GM21515 (cell line): Measurements from ENCODE around the gene CCDC39.
"Not testable (repeated sequence)": the region's sequence is repeated elsewhere in the genome, so short reads cannot be mapped to it uniquely, and the experiment has no call there.

Experiments used
- ATAC-seq: cut with Tn5 transposase; IDR thresholded peaks from one replicate; pipeline ENCODE4 v1.9.1; 2021; ENCODE audit not compliant: unreplicated experiment

CCDC39 gene

DNA sequence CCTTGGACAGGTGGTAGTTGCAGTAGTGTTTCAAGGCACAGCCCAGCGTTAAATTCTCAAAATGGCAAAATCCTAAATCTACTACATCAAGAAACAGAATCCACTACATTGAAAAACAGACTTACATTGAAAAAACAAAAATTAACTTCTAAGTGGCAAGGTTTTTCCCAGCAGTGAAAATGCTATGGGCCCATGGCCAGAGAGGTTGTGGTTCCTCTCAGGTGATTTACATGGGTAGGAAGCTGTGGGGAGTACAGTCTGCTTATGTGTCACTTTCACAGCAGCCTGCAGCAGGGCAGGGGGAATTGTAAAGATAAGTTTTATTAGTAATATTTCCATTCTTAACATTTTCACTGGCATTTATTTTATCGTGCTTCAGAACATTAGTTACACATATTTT lies 52.4 kb downstream of the CCDC39 start:
- ATAC-seq: peak; percentile 91

DNA sequence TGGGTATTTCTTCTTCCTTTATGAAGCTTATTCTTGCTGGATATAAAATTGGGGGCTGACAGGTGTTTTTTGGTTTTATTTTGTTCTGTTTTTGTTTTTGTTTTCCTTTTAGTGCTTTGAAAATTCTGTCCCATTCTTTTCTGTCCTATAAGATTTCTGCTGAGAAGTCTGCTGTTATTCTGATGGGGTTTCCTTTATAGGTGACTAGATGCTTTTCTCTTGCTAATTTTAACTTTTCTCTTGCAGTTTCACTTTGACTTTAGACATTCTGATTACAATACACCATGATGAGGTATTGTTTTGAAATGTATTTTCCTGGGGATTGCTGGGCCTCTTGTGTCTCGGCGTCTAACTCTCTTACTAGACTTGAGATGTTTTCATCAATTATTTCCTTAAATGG lies 54.6 kb downstream of the CCDC39 start:
- ATAC-seq: peak; percentile 52

DNA sequence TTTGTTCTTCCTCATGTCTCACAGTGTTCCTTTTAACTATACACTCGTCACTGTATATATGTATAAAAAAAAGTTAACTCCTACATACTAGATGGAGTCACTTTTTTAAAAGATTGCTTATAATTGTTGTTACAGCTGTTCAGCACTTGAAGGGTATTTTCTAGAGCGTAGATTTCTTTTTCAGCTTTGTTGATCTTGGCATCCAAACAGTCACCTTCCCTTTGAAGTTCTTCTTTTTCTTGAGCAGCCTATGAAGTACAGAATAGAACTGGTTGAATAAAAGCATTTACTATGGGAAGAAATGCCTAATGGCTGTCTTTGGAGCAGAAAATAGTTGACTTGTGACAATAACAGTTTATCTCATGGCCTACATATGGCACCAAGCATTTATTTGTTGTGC lies 59.6 kb downstream of the CCDC39 start:
- ATAC-seq: no peak

DNA sequence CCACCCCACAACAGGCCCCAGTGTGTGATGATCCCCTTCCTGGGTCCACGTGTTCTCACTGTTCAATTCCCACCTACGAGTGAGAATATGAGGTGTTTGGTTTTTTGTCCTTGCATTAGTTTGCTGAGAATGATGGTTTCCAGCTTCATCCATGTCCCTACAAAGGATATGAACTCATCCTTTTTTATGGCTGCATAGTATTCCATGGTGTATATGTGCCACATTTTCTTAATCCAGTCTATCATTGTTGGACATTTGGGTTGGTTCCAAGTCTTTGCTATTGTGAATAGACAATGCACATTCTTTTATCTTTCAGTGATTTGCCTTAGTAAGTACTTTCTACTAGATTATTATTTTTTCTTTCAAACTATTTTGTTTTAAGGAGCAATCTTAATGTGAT lies 60.7 kb downstream of the CCDC39 start:
- ATAC-seq: not testable (repeated sequence)

DNA sequence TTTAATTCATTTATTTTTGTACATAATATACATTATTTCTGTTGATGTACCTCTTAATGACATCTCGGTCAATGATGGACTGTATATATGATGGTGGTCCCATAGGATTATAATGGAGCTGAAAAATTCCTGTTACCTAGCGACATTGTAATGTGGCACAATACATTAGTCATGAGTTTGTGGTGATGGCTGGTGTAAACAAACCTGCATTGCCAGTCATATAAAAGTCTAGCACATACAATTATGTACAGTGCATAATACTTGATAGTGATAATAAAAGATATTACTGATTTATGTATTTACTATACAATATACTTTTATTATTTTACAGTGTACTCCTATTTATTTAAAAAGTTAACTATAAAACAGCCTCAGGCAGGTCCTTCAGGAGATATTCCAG lies 62.2 kb downstream of the CCDC39 start:
- ATAC-seq: no peak

DNA sequence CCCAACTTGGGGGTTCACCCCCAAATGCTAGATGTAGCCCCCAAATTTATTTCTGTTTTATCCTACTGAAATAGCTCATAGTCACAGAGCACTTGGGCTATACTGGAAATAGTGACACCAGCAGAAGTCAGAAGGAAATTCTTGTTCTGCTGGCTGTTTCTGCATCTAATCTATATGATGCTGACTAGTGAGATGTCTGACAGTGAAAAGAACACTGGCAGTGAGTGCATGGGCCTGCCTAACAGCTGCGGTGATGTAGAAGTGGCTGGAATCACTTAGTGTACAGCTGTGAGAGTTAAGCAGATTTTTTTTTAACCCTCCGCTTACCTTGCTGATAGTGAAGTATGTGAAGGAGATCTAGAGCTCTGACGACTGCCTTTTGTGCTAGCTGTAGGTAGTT lies 63.3 kb downstream of the CCDC39 start:
- ATAC-seq: no peak

DNA sequence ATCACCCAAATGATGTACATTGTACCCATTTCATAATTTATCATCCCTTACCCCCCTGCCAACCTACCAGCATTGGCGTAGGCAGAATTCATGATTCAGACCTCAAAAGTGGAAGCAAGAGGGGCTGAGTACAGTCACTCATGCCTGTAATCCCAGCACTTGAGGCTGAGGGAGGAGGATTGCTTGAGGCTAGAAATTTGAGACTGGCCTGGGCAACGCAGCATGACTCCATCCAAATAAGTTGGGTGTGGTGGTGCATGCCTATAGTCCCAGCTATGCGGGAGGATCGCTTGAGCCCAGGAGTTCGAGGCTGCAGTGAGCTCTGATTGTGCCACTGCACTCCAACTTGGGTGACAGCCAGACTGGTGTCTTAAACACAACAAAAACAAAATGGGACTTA lies 66.9 kb downstream of the CCDC39 start:
- ATAC-seq: no peak

DNA sequence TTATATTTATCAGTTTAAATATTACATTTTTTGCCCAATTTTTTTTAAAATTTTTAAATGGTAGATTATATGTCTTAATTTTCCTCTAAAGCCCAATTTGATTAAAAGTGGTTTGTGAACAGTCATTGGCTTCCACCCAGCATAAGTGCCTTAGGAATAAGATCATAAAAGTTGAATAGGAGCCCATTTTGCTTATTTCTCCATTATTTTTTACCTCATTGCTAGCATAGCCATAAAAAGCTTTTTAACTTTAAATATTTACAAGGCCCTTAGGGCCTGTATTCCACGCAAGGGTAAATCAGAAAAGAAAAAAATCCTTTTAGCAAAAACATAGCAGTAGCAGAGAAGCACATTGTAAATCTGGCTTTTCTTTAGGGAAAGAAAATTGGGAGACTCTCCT lies 68.3 kb downstream of the CCDC39 start:
- ATAC-seq: no peak

DNA sequence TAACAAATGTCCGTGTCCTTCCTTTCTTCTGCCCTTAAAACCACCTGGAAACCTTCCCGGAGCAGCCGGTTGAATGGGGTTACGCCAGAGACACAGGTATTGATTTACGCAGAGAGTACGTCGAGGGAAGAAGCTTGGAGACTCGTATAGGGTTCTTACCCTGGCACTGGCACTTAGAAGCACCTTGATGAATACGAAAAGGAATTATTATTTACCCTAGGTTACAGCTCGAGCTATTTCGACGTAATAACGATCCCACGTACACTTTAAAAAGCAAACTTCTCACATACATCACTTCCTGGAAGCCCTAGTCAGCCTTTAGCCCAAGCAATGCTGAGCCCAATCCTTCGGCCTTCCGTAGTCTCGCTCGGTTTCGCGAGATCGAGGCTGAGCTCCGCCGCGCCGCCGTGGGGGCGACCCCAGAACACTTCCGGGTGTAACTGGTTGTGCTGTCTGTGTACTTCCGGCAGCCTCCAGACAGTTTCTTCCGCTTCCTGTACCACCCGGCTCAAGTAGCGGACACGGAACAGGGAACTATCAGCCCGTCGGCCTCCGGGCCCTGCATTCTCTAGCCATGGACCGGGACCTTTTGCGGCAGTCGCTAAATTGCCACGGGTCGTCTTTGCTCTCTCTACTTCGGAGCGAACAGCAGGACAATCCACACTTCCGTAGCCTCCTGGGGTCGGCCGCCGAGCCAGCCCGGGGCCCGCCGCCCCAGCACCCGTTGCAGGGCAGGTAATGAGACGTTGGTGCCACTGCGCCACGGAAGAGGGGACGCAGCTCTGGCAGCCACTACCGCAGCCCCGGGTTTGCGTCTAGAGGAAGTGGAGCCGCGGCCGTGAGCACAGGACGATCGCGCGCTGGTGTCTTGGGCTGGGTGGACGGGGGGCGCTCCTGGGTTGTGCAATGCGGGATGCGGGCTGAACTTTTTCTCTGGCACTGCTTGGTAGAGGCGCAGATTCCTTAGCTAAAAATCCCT lies 77.3 kb downstream of the CCDC39 start, which contains the start of gene TTC14:
TTC14 (plus strand) TSS at position 476 of the 979 bp plus-strand sequence; CDS start at position 575, 99 bp downstream.
- ATAC-seq: peak; percentile 98

DNA sequence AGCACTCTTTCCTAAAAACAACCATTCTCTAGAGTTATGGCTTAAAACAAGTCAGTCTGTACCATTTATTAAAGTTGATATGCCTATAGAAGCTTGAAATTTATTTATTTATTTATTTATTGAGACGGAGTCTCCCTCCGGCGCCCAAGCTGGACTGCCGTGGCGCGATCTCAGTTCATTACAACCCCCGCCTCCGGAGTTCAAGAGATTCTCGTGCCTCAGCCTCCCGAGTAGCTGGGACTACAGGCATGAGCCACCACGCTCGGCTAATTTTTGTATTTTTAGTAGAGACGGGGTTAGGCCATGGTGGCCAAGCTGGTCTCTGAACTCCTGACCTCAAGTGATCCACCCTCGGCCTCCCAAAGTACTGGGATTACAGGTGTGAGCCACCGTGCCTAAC lies 78.8 kb downstream of the CCDC39 start:
- no peak for ATAC-seq

DNA sequence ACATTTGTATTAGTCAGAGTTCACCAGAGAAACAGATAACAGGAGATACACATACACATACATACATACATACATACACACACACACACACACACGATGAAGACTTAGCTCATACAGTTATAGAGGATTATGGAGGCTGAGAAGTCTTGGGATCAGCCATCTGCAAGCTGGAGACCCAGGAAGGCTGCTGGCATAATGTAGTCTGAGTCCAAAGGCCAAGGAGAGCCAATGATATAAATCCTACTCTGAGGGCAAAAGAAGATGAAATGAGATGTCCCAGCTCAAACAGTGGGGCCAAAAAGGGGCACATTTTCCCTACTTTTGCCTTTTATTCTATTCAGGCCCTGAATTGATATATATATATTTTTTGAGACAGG lies 83.7 kb downstream of the CCDC39 start:
- no peak for ATAC-seq

DNA sequence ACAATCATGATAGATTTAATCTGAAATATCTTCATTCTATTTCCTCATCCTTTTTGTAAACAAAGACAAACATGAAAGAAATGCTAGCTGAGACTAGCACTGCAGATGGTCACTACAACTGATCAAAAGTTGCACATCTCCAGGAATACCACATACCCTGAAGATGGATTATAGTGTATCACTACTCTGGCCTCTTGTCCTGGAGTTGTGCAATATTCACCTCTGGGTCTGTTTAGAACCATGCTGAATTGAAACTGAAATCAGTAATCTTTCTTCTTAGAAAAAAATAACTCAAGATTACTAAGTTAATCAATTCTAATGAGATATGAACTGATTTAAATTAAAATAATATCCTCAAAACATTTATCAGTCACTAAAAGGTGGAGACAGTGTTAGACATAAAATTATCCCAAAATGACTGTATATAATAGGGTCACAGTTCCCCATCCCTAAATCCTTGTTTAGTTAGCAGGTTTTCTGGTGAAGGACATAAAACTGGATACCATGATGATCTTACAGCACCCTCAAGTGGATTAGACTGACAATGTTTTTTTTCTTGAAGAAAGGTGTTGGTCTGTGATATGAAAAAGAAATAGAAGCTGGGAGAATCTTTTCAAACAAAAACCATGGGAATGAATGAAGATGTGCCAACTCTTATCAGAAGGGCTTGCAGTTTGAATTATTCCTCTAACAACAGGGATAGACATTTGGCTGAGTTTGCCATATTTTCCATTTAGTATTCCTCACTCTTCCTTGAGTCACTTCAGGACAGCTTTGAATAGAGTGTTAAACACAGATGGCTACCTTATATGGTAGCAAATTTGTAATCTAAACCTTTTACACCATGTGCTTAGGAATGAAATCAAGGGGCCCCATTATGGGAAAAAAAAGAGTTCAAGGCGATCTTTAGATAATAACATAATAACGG lies 84.4 kb downstream of the CCDC39 start:
- ATAC-seq: peak; percentile 62

DNA sequence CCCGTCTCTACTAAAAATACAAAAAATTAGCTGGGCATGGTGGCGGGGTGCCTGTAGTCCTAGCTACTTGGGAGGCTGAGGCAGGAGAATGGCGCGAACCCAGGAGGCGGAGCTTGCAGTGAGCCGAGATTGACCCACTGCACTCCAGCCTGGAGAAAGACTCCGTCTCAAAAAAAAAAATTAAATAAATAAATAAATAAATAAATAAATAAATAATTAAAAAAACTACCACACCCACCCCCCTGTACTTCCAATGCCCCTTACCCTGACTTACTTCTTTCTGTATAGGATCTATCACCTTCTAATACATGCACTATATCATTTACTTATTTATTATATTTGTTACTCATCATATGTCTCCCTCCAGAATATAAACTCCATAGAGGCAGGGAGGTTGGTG lies 85.7 kb downstream of the CCDC39 start:
- ATAC-seq: not testable (repeated sequence)

DNA sequence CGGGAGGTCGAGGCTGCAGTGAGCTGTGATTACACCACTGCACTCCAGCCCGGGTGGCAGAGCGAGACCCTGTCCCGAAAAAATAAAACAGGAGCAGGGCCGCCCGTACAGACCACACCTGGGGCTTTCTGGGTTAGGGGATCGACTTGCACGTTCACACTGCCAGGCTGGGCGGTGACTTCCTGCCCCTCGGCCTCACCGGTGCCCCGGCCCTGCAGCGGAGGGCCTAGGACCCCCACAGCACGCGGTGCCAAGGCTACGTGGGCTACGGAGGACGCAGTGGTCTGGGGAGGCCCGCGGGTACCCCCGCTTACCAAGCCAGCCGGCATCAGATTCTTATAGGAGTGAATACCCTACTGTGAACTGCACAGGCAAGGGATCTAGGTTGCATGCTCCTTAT lies 88.9 kb downstream of the CCDC39 start:
- no peak for ATAC-seq

DNA sequence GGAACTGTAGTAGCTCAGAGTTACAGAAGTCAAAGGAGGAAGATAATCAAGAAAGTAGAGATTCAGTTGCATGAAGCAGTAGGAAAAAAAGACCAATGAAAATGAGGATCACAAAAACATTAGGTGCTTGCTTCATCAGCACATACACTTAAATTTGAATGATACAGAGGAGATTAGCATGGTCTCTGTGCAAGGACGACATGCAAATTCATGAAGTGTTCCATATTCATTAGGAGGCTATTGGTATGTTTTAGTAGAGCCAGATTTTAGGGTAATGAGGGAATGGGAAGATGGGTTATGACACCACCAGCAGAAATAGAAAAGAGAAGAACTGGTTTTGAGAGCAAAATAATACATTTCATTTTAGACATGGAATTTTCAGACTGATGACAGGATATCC lies 98.4 kb downstream of the CCDC39 start:
- ATAC-seq: no peak

DNA sequence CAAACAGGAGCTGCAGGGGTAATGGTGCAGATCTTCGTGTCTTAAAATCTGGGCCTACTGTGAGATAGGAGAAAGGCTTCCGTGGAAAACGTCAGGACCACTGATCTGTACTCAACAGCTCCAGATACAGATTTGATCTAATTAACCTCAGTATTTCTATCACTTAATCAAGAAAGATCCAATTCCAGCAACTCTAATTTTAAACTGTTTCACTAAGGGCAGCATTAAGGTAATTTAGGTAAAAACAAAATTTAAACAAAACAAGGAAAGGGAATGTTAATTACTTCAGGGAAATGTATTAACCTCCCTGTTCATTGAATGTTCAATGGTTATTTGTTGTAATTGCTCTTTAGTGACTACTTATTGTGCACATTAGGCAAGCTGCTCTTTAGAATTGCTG lies 103.7 kb downstream of the CCDC39 start:
- no peak for ATAC-seq

DNA sequence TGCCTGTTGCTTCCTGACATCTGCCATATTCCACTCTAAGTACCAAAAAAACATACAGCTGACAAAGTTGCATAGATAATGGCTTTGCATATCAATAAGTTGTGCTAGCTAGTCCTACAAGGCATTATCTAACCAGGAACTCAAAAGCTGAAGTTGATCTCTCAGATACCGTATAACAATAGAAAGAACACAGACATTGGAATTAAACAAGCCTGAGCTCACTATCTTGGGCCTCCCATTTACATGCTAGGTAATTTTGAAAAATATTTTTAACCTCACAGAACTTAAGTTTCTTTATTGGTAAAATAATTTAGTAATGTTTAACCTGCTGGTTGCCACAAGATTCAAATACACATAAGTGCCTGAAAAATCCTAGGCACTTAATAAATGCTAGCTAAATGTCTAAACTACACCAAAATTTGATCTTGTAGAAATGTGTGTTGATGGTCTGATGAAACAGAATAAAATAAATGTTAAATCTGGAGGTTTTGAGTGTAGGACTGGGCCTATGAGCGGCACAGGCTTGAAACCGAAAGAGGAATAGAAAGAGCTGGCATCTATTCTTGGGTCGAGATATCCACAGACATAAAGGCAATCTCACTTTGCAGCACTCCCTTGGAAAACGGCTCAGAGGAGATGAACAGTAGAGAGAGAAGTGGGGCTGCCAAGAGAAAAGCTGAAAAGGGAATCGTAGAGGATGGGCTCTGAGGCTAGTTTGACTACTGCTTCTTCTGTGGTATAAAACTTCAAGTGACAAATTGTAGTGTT lies 107.3 kb downstream of the CCDC39 start:
- no peak for ATAC-seq

DNA sequence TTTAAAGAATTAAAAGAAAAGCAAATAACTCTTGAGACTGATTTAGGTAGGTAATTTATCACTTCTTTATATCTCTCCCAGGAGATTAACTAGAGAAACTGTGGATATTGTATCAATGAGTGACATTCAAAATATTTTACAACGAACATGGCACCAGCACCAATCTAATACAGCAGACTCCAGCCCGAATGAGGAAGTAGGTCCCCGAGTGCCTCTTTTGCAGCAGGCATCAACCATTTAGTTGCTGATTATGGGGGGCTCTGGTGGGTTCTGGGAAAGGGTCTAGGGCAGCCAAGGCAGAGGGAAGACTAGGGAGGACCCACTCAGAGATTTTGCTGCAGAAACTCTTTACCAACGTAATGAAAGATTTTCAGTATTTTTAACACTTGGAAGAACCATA lies 109.1 kb downstream of the CCDC39 start:
- ATAC-seq: no peak

DNA sequence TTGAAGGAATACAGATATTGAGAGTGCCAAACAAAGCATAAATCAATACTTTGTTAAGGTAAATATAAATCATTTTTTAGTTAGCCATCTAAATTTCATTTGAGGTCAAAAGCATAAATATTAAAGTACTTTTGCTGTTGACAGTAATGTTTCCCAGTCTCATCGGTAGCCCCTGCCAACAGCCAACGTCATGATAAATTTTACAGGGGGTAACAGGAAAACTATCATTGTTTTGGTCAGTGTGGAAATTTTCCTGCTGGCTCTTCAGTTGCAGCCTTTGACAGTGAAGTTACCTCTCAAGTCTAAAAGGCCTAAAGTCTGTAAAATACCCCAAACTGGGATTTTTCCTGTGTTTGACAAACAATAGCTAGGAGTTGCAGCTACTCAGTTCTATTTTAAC lies 114.6 kb downstream of the CCDC39 start:
- ATAC-seq: no peak
